Activated CD8-positive, alpha-beta memory T cell treated with anti-CD3 and anti-CD28 coated beads, Interleukin-2, amount 50 U/mL, for 1 hour (primary cell): ENCODE results near the gene ENTPD6.

Experiments used
- DNase-seq: peaks from one replicate; pipeline ENCODE4 v3.0.0-alpha.2; 2020; ENCODE audit errors: extremely low read depth

Gene ENTPD6

DNA sequence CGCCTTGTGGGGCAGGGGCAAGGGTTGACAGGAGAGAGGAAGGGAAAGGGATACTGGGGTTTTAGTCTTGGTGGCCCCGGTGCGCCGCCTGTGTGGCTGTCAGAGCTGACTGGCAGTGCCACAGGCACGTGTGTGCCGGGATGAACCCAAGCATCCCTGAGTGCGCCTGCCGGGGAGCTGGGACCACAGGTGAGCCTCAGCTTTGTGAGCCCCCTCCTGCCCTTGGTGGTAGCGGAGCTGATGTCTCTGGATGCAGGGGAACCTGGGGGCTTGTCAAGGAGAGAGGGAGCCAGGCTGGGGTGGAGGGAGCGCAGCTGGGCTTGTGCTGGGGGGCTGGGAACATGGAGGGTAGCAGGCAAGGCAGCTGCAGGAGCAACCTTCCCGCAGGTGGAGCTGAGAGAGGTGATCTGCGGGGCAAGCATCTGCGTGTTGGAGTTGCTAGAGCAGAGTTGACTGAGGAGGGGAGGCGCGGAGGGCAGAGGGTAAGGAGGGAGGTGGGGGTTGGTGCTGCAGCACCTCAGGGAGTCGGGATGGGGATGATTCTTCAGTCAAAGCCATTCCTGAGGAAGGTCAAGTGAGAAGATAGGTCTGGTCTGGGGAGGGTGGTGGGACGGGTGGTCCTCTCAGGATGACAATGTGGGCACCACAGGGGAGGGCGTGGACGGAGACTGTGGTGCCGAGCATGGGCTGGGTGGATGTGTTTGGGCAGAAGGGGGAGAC, 80.5 kb downstream of the ENTPD6 start:
- DNase-seq, result no peak
